Activated naive CD8-positive, alpha-beta T cell treated with anti-CD3 and anti-CD28 coated beads, Interleukin-2, amount 50 U/mL, for 16 hours (primary cell): Measurements from ENCODE around the gene CXCL16.
A peak's percentile ranks its signal among the peaks of the same experiment; 100 is the strongest.
"Not testable (repeated sequence)": the region's sequence is repeated elsewhere in the genome, so short reads cannot be mapped to it uniquely, and the experiment has no call there.

ENCODE experiments used
- DNase-seq: peaks from one replicate; pipeline ENCODE4 v3.0.0-alpha.2; 2020; ENCODE audit warnings: low read depth, low spot score

CXCL16 gene

DNA sequence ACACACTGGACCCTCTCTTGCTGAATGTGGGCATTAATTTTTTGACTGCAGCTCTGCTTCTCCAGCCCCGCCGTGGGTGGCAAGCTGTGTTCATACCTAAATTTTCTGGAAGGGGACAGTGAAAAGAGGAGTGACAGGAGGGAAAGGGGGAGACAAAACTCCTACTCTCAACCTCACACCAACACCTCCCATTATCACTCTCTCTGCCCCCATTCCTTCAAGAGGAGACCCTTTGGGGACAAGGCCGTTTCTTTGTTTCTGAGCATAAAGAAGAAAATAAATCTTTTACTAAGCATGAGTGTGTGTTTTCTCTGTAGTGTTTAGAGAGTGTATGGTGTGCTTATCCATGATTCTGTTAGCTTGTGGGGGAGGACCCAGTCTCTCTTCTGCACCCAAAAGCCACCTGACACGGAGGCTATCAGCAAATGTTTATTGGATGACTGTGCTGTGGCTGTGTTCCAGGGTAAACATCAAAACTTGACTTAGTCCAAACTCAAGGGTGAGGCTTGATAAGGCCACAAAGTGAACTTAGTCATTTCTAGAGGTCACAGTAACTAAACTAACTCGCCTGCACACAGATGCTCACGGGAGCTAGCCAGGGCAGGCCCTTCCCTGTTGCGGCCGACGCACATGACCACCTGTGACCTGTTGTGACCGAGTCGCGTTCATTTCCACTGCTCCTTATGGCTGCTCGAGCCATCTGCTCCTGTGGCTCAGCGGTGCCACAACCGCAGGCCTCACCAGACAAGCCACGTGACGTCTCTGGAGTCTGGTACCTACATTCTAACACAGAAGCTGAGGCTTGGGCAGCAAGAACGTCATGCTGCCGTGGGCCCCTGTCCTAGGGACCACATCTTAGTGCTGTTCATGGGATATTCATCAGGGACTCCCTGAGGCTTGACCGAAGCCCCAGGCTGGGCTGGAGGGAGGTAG, 18.3 kb downstream of the CXCL16 start:
- no peak for DNase-seq

DNA sequence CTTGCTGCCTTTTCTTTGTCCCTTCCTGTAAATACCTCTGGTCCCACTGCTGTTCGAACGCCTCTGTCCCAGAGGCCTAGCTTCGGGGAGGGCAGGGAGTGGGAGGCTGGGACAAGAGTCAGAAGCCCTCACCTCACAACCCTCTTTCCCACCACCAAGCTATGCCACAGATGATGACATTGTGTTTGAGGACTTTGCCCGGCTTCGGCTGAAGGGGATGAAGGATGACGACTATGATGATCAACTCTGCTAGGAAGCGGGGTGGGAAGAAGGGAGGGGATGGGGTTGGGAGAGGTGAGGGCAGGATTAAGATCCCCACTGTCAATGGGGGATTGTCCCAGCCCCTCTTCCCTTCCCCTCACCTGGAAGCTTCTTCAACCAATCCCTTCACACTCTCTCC, 18.9 kb downstream of the CXCL16 start:
- DNase-seq, result no peak

DNA sequence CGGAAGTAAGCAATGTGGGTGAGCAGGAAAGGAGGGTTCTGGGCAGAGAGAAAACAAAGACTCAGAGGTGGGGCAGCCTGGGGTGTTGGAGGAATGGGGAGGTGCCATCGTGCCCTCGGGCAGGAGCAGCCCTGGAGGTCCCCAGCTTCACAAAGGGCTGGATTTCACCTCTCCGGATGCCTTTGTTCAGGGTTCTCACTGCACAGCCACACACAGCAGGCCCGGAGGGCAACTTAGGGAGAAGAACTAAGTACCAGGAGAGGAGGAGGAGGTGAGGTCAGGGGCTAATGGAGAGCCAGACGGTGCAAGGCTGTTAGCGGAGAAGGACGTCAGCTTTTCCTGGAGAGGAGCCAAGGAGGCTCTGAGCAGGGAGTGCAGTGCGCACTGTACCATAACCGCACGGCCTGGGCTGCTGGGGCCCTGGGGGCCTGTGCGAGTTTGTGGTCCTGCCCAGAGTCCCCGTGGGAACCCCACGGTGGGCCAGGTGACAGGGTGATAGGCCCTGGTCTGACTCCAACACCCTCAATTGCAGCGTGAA, 20.0 kb downstream of the CXCL16 start:
- no peak for DNase-seq

DNA sequence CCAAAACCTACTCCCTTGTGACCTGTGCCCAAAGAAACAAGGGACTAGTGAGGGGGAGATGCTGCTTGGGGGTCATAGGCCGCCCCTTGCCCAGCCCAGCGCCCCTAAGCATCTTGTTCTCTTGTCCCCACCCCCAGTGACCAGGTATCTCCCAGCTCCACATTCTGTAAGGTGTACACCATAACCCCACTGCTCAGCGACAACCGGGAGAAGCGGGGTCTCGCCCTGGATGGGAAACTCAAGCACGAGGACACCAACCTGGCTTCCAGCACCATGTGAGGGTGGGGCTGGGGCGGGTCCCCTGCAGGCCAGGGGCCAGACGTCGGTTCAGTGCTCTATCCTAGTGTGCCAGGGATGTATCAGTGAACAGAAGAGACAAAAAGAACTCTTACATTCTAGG, 20.6 kb downstream of the CXCL16 start:
- no peak for DNase-seq

DNA sequence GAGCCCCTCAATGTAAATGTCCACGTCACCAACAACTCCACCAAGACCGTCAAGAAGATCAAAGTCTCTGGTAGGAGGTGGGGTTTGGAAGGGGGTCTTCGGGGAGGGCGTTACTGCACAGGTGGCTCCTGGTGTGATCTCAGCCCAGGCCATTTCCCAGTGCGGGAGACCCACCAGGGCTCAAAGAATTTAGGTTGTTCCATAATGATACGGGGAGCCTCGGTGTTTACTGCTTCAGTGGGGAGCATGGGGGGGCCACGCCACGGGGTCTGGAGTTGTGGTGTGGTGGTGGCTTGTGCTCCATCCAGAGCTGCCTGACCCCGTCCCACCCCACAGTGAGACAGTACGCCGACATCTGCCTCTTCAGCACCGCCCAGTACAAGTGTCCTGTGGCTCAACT, 21.5 kb downstream of the CXCL16 start:
- no peak for DNase-seq

DNA sequence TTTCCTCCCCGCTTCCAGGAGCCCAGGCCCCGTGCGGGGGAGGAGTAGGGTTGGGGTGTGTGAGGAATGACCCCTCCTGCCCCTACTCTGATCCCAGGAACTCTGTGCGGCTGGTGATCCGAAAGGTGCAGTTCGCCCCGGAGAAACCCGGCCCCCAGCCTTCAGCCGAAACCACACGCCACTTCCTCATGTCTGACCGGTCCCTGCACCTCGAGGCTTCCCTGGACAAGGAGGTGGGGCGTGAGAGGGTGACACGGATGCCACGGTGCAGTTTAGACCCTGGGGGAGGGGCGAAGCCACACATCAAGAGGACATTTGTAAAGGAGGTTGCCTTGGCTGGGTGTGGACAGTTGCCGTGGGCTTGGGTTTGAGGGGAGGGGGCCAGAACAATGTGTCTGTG, 21.9 kb downstream of the CXCL16 start:
- no peak for DNase-seq

DNA sequence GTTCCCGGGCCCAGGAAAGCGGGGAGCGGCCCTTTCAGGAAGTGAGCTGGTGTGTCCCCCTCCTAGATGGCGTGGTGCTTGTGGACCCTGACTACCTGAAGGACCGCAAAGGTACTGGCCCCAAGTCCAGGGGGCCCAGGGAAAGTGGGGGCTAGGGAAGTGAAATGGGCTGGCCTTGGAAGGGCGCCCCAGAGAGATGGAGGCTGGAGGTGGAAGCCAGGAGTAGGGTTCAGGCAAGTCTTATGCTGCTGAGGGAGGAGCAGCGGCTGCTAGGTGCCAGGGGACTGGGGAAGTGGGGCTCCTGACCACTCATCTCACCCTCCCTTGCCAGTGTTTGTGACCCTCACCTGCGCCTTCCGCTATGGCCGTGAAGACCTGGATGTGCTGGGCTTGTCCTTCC, 23.6 kb downstream of the CXCL16 start:
- DNase-seq, result no peak

DNA sequence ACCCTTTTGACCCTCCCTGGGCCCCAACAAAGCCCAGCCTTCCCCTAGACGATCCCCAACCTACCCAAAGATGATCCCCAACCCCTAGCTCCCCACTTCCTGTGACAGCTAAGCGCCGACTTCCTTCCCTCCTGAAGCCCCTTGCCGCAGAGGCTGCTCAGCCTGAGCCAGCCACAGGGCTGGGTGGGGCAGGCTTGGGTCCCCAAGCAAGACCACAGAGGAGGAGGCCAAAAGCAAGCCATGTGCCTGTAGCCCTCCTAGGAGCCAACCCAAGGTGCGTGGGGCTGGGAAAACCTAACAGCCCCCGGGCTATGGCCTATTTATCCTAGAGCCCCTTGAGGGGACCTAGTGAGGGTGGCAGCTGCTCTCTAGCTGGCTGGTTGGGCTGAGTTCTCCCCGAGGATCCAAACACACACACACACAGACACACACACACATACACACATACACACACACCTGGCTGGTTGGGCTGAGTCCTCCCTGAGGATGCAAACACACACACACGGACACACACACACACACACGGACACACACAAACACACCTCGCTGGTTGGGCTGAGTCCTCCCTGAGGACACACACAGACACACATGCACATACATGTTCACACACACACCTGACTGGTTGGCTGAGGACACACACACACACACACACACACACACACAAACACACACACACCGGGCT, 24.5 kb downstream of the CXCL16 start:
- no peak for DNase-seq

DNA sequence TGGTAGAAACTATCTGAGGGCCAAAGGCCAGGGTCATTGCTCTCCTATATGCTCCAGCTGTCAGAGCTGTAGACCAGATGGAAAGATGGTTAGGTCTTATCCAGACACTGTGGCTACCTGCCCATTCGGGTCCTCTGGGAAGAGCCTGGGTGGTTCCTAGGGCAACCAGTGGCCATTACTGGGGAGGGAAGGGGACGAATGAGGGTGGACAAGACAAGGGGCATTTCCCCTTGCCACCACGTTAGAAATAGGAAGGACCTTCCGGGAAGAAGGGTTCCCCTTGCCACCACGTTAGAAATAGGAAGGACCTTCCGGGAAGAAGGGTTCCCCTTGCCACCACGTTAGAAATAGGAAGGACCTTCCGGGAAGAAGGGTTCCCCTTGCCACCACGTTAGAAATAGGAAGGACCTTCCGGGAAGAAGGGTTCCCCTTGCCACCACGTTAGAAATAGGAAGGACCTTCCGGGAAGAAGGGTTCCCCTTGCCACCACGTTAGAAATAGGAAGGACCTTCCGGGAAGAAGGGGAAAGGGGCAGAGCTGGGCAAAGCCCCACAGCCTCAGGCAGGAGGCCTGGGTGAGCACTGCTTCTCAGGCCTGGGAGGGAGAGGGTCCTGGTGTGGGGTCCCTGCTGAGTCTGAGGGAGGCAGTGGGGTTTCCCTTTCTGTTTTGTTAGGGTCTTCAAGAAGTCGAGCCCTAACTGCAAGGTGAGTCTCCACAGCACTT, 25.2 kb downstream of the CXCL16 start:
- DNase-seq, result not testable (repeated sequence)

DNA sequence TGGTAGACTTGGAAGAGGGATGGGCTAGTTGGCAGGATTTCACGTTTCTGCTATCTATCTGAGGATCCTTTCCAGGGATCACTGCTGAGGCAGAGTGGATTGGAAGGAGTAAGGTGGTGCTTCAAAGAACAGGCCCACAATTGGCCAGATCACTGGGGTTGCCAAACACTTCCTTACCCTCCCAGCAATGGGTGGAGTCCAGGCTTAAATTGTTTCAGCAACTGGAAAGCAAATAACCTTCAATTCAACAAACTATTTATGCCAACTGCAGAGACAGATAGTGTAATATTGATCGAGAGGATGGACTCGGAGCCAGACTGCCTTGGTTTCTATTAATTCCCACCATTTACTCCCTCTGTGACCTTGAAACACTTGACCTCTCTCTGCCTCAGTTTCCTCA, 27.2 kb downstream of the CXCL16 start:
- no peak for DNase-seq

DNA sequence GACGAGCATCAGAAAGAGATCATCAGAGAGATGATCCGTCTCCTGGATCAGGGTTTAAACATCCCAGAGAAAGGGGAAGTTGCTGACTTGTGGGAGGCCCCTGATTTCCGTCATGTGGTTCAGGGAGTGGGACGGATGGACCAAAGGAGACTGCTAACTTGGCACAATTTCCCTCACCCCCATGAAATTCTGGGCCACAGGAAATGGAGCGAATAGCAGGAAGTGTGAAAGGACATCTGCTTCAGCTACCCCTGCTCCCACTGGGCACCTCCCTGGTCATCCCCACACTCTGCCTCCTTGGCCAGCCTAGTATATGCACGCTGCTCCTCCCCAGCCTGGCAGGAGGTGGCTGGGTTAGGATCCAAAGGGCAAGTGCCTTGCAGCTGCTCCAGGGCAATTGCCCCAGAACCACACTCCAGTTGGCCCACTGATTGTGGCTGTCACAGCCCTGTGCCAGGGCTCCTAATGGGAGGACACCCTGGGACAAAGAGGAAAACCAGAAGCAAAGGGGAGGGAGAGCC, 28.0 kb downstream of the CXCL16 start:
- no peak for DNase-seq

DNA sequence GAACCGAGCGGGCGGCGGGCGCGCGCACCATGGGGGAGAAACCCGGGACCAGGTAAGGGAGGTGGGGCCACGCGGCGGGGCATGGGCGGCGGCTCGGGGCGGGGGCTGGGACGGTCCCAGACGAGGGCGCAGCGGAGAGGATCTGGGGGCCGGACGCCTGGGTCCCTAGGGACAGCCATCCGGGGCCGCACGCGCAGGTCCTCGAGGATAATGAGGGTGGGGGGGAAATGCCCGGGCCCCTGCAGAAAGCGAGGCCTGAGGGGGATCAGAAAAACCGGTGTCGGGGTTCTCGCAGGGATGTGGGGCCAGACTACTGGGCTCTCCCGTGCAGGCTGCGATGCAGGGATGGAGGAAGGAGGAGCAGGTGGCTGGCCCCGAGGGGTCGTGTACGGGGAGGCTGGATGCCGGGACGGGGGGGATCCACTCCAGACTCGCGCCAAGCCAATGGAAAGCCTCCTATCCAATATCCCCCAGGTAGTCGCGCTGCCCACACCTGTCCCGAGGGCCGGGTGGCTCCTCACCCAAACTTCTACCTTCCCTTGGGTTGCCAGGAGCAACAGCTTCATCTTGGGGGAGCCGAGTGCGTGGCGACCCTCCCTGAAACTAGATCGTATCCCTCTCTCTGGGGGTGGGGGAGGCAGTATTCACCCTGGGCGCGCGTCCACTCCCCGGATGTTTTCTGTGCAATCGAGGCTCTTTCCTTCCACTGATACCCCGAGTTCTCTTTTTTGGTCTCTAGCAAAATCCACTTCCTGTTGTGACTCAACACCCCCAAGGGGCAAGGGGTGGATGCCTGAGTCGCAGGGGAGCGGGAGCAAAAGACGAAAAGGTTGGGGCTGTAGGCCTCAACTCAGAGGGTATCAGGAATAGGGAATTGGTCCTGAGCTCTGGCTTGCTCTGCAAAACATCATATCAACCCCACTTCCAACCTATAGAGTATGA, 28.8 kb downstream of the CXCL16 start:
- DNase-seq, result no peak

DNA sequence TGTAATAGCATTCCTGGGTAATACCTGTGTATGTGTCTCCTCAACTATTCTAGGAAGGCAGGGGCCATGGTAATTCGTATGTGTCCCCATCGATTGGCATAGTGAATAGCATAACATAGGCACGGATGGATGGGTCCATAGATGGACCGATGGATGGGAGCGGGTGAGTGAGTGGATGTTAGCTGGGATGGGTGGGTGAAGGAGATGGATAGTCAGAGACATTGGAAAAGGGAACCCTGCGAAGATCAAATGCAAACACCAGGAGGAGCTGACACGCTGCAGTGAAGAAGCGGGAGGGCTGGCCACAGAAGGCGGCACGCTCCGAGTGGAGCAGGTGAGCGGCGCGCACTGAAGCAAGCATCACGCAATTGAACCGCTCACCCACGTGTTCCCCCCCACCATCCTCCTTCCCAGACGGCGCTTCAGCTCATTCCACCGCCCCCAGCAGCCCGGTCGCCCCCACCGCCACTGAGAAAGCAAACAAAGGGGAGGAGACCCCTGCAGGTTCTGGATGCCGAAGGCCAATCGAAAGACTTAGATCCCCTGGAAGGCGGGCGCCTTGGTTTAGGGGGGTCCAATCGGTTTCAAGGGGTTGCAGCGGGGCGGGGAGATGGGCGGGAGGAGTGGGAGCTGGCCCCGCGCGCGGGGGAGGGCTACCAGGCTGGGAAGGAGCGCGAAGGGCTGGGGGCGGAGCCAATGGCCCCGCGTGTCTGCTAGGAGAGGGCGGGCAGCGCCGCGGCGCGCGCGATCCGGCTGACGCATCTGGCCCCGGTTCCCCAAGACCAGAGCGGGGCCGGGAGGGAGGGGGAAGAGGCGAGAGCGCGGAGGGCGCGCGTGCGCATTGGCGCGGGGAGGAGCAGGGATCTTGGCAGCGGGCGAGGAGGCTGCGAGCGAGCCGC, 29.7 kb downstream of the CXCL16 start, which contains the start of gene ARRB2:
ARRB2 (plus strand) TSS at position 839 of the 899 bp plus-strand sequence. CDS start 90 bp downstream, outside the sequence.
- peak; percentile 98 for DNase-seq

DNA sequence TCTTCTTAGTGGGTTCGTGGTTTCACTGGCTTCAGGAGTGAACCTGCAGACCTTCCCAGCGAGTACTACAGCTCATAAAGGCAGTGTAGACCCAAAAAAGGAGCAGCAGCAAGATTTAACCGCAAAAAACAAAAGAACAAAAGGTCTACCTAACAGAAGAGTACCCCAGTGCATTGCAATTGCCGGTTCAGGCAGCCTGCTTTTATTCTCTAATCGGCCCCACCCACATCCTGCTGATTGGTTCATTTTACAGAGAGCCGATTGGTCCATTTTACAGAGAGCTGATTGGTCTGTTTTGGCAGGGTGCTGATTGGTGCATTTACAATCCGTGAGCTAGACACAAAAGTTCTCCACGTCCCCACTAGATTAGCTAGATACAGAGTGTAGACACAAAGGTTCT, 31.3 kb downstream of the CXCL16 start:
- peak; percentile 24 for DNase-seq

DNA sequence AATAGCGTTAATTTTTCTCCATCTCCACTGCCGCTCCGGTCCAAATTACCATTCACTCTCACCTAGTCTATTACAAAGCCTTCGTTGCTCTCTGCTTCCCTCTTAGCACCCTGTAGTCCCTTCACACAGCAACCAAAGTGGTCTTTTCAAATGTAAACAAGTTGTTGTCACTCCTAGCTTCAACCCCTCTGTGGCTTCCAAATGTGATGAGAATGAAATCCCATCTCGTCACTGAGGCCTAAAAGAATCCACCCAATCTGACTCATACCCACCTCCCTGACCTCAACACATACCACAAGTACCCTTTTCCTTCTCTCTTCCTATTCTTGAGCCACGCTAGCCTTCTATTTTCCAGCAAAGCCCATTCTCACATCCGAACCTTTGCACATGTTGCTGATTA, 33.6 kb downstream of the CXCL16 start:
- DNase-seq, result no peak

DNA sequence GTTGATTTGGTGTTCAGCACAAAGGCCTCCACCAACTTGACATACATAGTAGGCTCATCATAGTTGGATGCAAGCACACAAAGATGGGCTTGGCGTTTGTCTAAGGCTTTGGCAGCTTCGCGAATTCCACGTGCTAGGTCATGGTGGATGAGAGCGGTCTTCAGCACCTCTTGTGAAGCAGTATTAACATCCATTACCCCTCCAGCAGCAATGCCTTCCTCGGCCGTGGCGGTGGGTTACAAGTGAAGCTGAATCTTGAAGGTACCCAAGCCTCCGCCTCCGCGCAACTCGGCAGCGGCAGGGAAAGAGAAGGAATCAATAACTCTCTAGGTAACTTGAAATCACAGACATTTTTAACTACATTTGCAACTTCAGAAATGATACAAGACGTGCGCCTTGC, 34.7 kb downstream of the CXCL16 start:
- DNase-seq, result no peak

DNA sequence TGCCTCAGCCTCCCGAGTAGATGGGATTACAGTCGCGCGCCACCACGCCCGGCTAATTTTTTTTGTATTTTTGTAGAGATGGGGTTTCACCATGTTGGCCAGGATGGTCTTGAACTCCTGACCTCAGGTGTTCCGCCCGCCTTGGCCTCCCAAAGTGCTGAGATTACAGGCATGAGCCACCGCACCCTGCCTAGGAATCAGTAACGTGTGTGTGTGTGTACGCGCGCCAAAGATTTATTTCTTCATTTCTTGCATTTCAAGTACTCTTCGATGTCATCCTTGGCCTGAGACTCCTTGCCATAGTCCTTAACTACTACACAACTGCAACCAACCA, 35.2 kb downstream of the CXCL16 start:
- not testable (repeated sequence) for DNase-seq

DNA sequence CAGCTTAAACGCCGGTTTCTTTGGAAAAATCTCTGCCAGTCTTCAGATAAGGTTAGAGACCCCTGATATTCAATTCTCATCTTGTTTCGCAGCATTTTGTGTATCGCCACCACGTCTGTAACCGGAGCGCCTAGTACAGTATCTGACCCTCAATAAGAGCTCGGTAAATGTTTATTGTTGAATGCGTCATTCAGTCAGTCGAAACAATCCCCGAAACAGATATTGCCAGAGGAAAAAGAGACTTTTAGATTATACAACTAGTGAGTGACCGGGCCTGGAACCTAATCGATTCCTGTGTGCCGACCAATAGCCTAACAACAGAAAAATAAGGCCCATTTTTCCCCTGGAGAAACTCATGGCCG, 36.4 kb downstream of the CXCL16 start:
- DNase-seq, result no peak

DNA sequence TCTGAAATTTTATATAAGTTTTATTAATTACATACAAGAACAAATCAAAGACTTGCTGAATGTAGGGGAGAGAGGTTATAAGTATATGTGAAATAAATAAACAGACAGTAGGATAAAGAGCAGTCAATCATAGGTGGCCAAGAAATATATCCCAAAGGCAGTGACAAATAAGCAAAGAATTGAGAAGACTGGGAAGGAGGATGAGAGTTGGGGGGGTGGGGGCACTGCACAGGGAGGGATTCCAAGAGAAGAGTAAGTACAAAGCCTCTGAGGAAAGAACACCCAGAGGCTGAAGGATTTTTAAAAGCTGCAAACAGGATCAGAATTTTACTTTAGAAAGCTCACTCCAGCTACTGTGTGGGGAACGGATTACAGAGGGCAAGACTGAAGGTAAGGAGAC, 38.6 kb downstream of the CXCL16 start:
- DNase-seq, result no peak
